ENCODE data around the gene PPP2R1A. TPM values are rescaled to one million over a fixed set of nuclear protein-coding genes. Genes with fewer than 3 reads are reported as not detected.
"Not testable (repeated sequence)": the region's sequence is repeated elsewhere in the genome, so short reads cannot be mapped to it uniquely, and the experiment has no call there.

The PPP2R1A gene
- total RNA-seq, 1 experiment from 2014 or later = 204 TPM

GRCh38 chr19:52200755-52201391 lies 11.0 kb downstream of the PPP2R1A start:
- DNase-seq (ENCODE audit: low read depth) = not testable (repeated sequence)

GRCh38 chr19:52206481-52206880 lies 16.6 kb downstream of the PPP2R1A start:
- no peak for DNase-seq (ENCODE audit: low read depth)

GRCh38 chr19:52211203-52211602 lies 21.4 kb downstream of the PPP2R1A start:
- no peak for DNase-seq (ENCODE audit: low read depth)

GRCh38 chr19:52211926-52212571 lies 22.2 kb downstream of the PPP2R1A start:
- DNase-seq (ENCODE audit: low read depth) = no peak

GRCh38 chr19:52212572-52213255 lies 22.9 kb downstream of the PPP2R1A start:
- no peak for DNase-seq (ENCODE audit: low read depth)

GRCh38 chr19:52214241-52214640 lies 24.4 kb downstream of the PPP2R1A start:
- no peak for DNase-seq (ENCODE audit: low read depth)

- DNase-seq (ENCODE audit: low read depth) = no peak
Measured at GRCh38 chr19:52216401-52216800, 26.5 kb downstream of the PPP2R1A start.

- no peak for DNase-seq (ENCODE audit: low read depth)
Measured at GRCh38 chr19:52217576-52217975, 27.7 kb downstream of the PPP2R1A start.

GRCh38 chr19:52219611-52220010 lies 29.8 kb downstream of the PPP2R1A start:
- DNase-seq (ENCODE audit: low read depth) = no peak

- no peak for DNase-seq (ENCODE audit: low read depth)
Measured at GRCh38 chr19:52221031-52221430, 31.2 kb downstream of the PPP2R1A start.

- peak; percentile 25 for DNase-seq (ENCODE audit: low read depth)
Measured at GRCh38 chr19:52221831-52222375, 32.1 kb downstream of the PPP2R1A start.

- DNase-seq (ENCODE audit: low read depth) = no peak
Measured at GRCh38 chr19:52224211-52224610, 34.4 kb downstream of the PPP2R1A start.

GRCh38 chr19:52226652-52227051 lies 36.8 kb downstream of the PPP2R1A start:
- DNase-seq (ENCODE audit: low read depth) = no peak

GRCh38 chr19:52227196-52227940 lies 37.5 kb downstream of the PPP2R1A start:
- no peak for DNase-seq (ENCODE audit: low read depth)

GRCh38 chr19:52227980-52228379 lies 38.1 kb downstream of the PPP2R1A start:
- DNase-seq (ENCODE audit: low read depth) = no peak

- DNase-seq (ENCODE audit: low read depth) = no peak
Measured at GRCh38 chr19:52229524-52229923, 39.7 kb downstream of the PPP2R1A start.

- no peak for DNase-seq (ENCODE audit: low read depth)
Measured at GRCh38 chr19:52230685-52231084, 40.8 kb downstream of the PPP2R1A start.

- DNase-seq (ENCODE audit: low read depth) = peak; percentile 55
Measured at GRCh38 chr19:52231154-52231910, 41.5 kb downstream of the PPP2R1A start.

GRCh38 chr19:52234406-52234805 lies 44.6 kb downstream of the PPP2R1A start:
- no peak for DNase-seq (ENCODE audit: low read depth)

- DNase-seq (ENCODE audit: low read depth) = no peak
Measured at GRCh38 chr19:52237197-52237596, 47.3 kb downstream of the PPP2R1A start.

- peak; percentile 57 for DNase-seq (ENCODE audit: low read depth)
Measured at GRCh38 chr19:52237771-52238400, 48.0 kb downstream of the PPP2R1A start.
